Breast epithelium (tissue), 4 donors: ENCODE data around the gene LEFTY2. TPM values are rescaled to one million over a fixed set of nuclear protein-coding genes. Genes with fewer than 3 reads are reported as not detected.

Experiments
- DNase-seq, 2 donors: peaks; one replicate each; pipeline ENCODE4 v3.0.0-alpha.2; 2019; ENCODE audit warnings: low spot score in 2 of 2
- H3K27ac ChIP-seq, 2 donors: fragments of 200-600 bp; sonication (generic) in 1 of 2; one replicate each; pipeline ENCODE4 v1.5.1; 2016 to 2019; ENCODE audit warnings: mild to moderate bottlenecking in 1 of 2
- H3K27me3 ChIP-seq, 2 donors: fragments of 200-600 bp; sonication (generic) in 1 of 2; one replicate each; pipeline versions ENCODE4 v1.5.1 to v1.6.0; 2017 to 2019; ENCODE audit warnings: control low read depth in 1 of 2, mild to moderate bottlenecking in 1 of 2
- H3K36me3 ChIP-seq: fragments of 200-600 bp; one replicate; pipeline ENCODE4 v1.5.1; 2019
- H3K4me1 ChIP-seq, 2 donors: fragments of 200-600 bp; sonication (generic); one replicate each; pipeline ENCODE4 v1.5.1; 2016 to 2019; ENCODE audit warnings: control low read depth in 1 of 2
- H3K4me3 ChIP-seq, 3 donors: fragments of 200-600 bp; sonication (generic); 1 replicate in 2 of 3; 2 replicates in 1 of 3; pipeline ENCODE4 v1.5.1; 2016 to 2019; ENCODE audit warnings: mild to moderate bottlenecking in 3 of 3, moderate library complexity in 2 of 3
- H3K9me3 ChIP-seq, 2 donors: fragments of 200-600 bp; sonication (generic) in 1 of 2; one replicate each; pipeline ENCODE4 v1.5.1; 2016 to 2019; ENCODE audit warnings: control low read depth in 1 of 2
- CTCF ChIP-seq, 3 donors: fragments of 450-650 bp; IDR thresholded peaks; one replicate each; pipeline ENCODE4 v1.5.1; 2016 to 2017; ENCODE audit warnings: antibody characterized with exemption in 3 of 3, mild to moderate bottlenecking in 3 of 3, moderate library complexity in 3 of 3
- POLR2A ChIP-seq: fragments of 450-650 bp; IDR thresholded peaks from one replicate; pipeline ENCODE4 v1.6.1; 2016; ENCODE audit warnings: antibody characterized with exemption, mild to moderate bottlenecking, moderate library complexity
- POLR2AphosphoS5 ChIP-seq, 3 donors: sonication (generic); formaldehyde crosslinking; IDR thresholded peaks; one replicate each; pipeline ENCODE4 v1.6.1; 2017; ENCODE audit warnings: antibody characterized with exemption in 3 of 3
- intact Hi-C: fragments of 100-400 bp; cut with DNase I; formaldehyde crosslinking; loops from one replicate; pipeline ENCODE4 v1.15.1; 2023; ENCODE audit warnings: low total_unique reads
- total RNA-seq, 3 donors: library from RNA; depleted of rRNA; stranded (reverse); fragments of >200 nt; gene quantifications; one replicate each; pipeline ENCODE4 v1.1.0, GENCODE V29; 2016

LEFTY2 gene
- total RNA-seq, 3 donors from 2014 or later, result 0.88 to 0.96 TPM; not detected in 1

GRCh38 chr1:225896937-225897549, 44.0 kb downstream of the LEFTY2 start:
- Histone ChIP-seq H3K27me3 (no peaks in the 10 kb centered on the region), H3K4me3 (no peak overlapping the region), H3K4me1 (peaks cover 0 to 4% of the 10 kb centered on the region in 2 donors), H3K27ac (peak overlapping the region; percentile 68 to 69), H3K36me3 (no peaks in the 10 kb centered on the region), H3K9me3 (no peaks in the 10 kb centered on the region)
- DNase-seq, result no peak
- no peak for TF ChIP-seq CTCF (IDR thresholded peaks at IDR 0.05)
- peak in 1 of 3 donors; percentile 44 for TF ChIP-seq POLR2AphosphoS5 (IDR thresholded peaks at IDR 0.05)
- no peak for TF ChIP-seq POLR2A
- intact Hi-C loops, result no loop called here

- H3K4me3 ChIP-seq, result no peak overlapping the region
- H3K36me3 ChIP-seq, result no peaks in the 10 kb centered on the region
- no peak for TF ChIP-seq CTCF (IDR thresholded peaks at IDR 0.05)
- intact Hi-C loops, result no loop called here
- H3K27me3 ChIP-seq, result no peaks in the 10 kb centered on the region
- peaks cover 0 to 4% of the 10 kb centered on the region in 2 donors for H3K4me1 ChIP-seq
- H3K27ac ChIP-seq, result peak overlapping the region; percentile 68 to 69
- DNase-seq, result no peak
- H3K9me3 ChIP-seq, result no peaks in the 10 kb centered on the region
These were observed 44.5 kb downstream of the LEFTY2 start for GRCh38 chr1:225896494-225896893.

GRCh38 chr1:225892307-225892706, 48.7 kb downstream of the LEFTY2 start:
- Histone ChIP-seq H3K27me3 (no peaks in the 10 kb centered on the region), H3K4me1 (peaks cover 0 to 4% of the 10 kb centered on the region in 2 donors), H3K36me3 (no peaks in the 10 kb centered on the region), H3K4me3 (no peak overlapping the region), H3K9me3 (no peaks in the 10 kb centered on the region), H3K27ac (no peak overlapping the region)
- TF ChIP-seq CTCF (IDR thresholded peaks at IDR 0.05), result no peak
- intact Hi-C loops, result no loop called here
- DNase-seq, result no peak

- Histone ChIP-seq H3K36me3 (no peaks in the 10 kb centered on the region), H3K27me3 (no peaks in the 10 kb centered on the region), H3K9me3 (no peaks in the 10 kb centered on the region), H3K27ac (peak overlapping the region; percentile 25 to 88), H3K4me1 (peaks cover 0 to under 1% of the 10 kb centered on the region in 2 donors), H3K4me3 (no peak overlapping the region)
- TF ChIP-seq POLR2AphosphoS5 (IDR thresholded peaks at IDR 0.05) (no peak), CTCF (IDR thresholded peaks at IDR 0.05) (no peak), POLR2A (no peak)
- DNase-seq, result peak in 1 of 2 donors; percentile 69
- intact Hi-C loops, result no loop called here
These were observed 49.6 kb downstream of the LEFTY2 start for GRCh38 chr1:225891229-225891972.
